GM12878 (cell line): ENCODE results near the gene CCL15. TPM values are rescaled to one million over a fixed set of nuclear protein-coding genes. Genes with fewer than 3 reads are reported as not detected.

Experiments used
- ATAC-seq: fragments of 200-7000 bp; cut with Tn5 transposase; 3 replicates; pipeline ENCODE4 v1.9.1; 2020; ENCODE audit warnings: mild to moderate bottlenecking, moderate library complexity
- BruUV-seq: library from RNA; stranded (reverse); fragments of 400-500 nt; replicated peaks from 2 replicates; lab custom pipeline; 2021; lab: Mats Ljungman, UMichigan
- CTCF ChIA-PET: fragments of 300-600 bp; sonication (Branson Sonifier 250); formaldehyde crosslinking; extraction: SDS; loops from one replicate; lab custom pipeline; 2021; ENCODE audit warnings: inconsistent platforms; lab: Yijun Ruan, JAX
- POLR2A ChIA-PET: fragments of 350-600 bp; formaldehyde crosslinking; extraction: SDS; loops from one replicate; lab custom pipeline; 2021; ENCODE audit warnings: inconsistent platforms; lab: Charles Lee
- RAD21 ChIA-PET: fragments of 300-600 bp; sonication (Branson Sonifier 250); formaldehyde crosslinking; loops from one replicate; lab custom pipeline; 2023; ENCODE audit warnings: antibody characterized with exemption; ENCODE audit not compliant: unreplicated experiment; lab: Charles Lee
- SMC1A ChIA-PET: fragments of 300-600 bp; sonication (Branson Sonifier 250); formaldehyde crosslinking; loops from one replicate; lab custom pipeline; 2023; ENCODE audit not compliant: unreplicated experiment, uncharacterized antibody; lab: Charles Lee
- DNase-seq: peaks from one replicate; pipeline ENCODE4 v3.0.0-alpha.2; 2011; ENCODE audit warnings: low read depth, low spot score
- FAIRE-seq: peaks from 3 replicates; lab custom pipeline; 2011; peaks lifted over from hg19 to GRCh38; lab: Jason Lieb, UNC
- H2AFZ ChIP-seq: 2 replicates; pipeline ENCODE4 v1.6.0; 2011; ENCODE audit warnings: low read depth, low read length, control low read depth; ENCODE audit not compliant: control insufficient read depth
- H3K27ac ChIP-seq: 2 replicates; pipeline ENCODE4 v1.5.1; 2011; ENCODE audit warnings: control low read depth; ENCODE audit not compliant: control insufficient read depth, insufficient read depth
- H3K27me3 ChIP-seq, 2 experiments: replicated peaks in 1 of 2; 2 replicates each; pipeline versions ENCODE4 v1.6.0 to v1.6.1; 2011; ENCODE audit warnings: low read length in 1 of 2; ENCODE audit not compliant: control insufficient read depth in 2 of 2, insufficient read depth in 2 of 2
- H3K36me3 ChIP-seq, 2 experiments: 2 replicates each; pipeline ENCODE4 v1.5.1; 2011; ENCODE audit warnings: low read length in 1 of 2; ENCODE audit not compliant: control insufficient read depth in 2 of 2, insufficient read depth in 2 of 2
- H3K4me1 ChIP-seq: 2 replicates; pipeline ENCODE4 v1.6.1; 2011; ENCODE audit warnings: mild to moderate bottlenecking, low read length, moderate library complexity, mixed read lengths; ENCODE audit not compliant: control insufficient read depth, insufficient read depth
- H3K4me2 ChIP-seq: 2 replicates; pipeline ENCODE4 v1.6.0; 2011; ENCODE audit warnings: control low read depth; ENCODE audit not compliant: control insufficient read depth, insufficient read depth
- H3K4me3 ChIP-seq: fragments of 200-600 bp; sonication (generic); 2 replicates; pipeline ENCODE4 v1.5.1; 2016
- H3K79me2 ChIP-seq: 2 replicates; pipeline ENCODE4 v1.6.0; 2011; ENCODE audit warnings: low read length; ENCODE audit not compliant: control insufficient read depth, insufficient read depth
- H3K9ac ChIP-seq: 2 replicates; pipeline ENCODE4 v1.8.0; 2011; ENCODE audit warnings: low read length, control low read depth, mixed read lengths; ENCODE audit not compliant: control insufficient read depth, insufficient read depth
- H3K9me3 ChIP-seq: replicated peaks from 3 replicates; pipeline ENCODE4 v1.5.1; 2011; ENCODE audit warnings: mild to moderate bottlenecking, low read length; ENCODE audit not compliant: control insufficient read depth, insufficient read depth
- H4K20me1 ChIP-seq: 2 replicates; pipeline ENCODE4 v1.6.0; 2011; ENCODE audit not compliant: control insufficient read depth, insufficient read depth
- NFYB ChIP-seq: IDR thresholded peaks from 2 replicates; pipeline ENCODE4 v1.6.1; 2011; ENCODE audit warnings: low read depth, mild to moderate bottlenecking, low read length, improper control_type of control experiment, moderate library complexity; ENCODE audit not compliant: insufficient read depth
- POLR2AphosphoS2 ChIP-seq: IDR thresholded peaks from 2 replicates; pipeline ENCODE4 v1.6.1; 2011; ENCODE audit warnings: low read depth, mild to moderate bottlenecking, low read length, improper control_type of control experiment, moderate library complexity
- SMC3 ChIP-seq: IDR thresholded peaks from 2 replicates; pipeline ENCODE4 v1.6.1; 2011; ENCODE audit warnings: low read length, improper control_type of control experiment, borderline replicate concordance
- SPI1 ChIP-seq: IDR thresholded peaks from 2 replicates; pipeline ENCODE4 v1.6.1; 2011; ENCODE audit warnings: low read depth, mild to moderate bottlenecking, low read length, moderate library complexity, borderline replicate concordance; ENCODE audit not compliant: insufficient read depth
- WGBS: methylation state at CpG from one replicate; pipeline ENCODE4 v1.1.6; 2016; ENCODE audit warnings: low lambda C conversion rate; ENCODE audit not compliant: insufficient replicate concordance, insufficient coverage; ENCODE audit errors: missing lambda C conversion rate; 5-methylcytosine and 5-hydroxymethylcytosine counted together
- in situ Hi-C: fragments of 300-500 bp; cut with MboI; formaldehyde crosslinking; loops from 9 replicates; pipeline ENCODE4 v1.14.3; 2018; ENCODE audit warnings: mixed read lengths
- intact Hi-C: fragments of 100-400 bp; cut with micrococcal nuclease; formaldehyde crosslinking; loops from one replicate; pipeline ENCODE4 v1.14.2; 2022; ENCODE audit not compliant: unreplicated experiment
- polyA plus RNA-seq, 11 experiments: library from polyadenylated mRNA; depleted of rRNA in 4 of 11; unstranded in 6 of 11; stranded (reverse) in 5 of 11; fragments of >200 nt; fragmentation: Nextera tagmentation in 4 of 11; fragmentation: Illumina TruSeq in 1 of 11; extraction: Ambion mirVana in 4 of 11; extraction: Trizol in 1 of 11; gene quantifications; 1 replicate in 1 of 11; 2 replicates in 10 of 11; pipeline versions ENCODE4 v1.2.1 to v1.2.3, GENCODE V29; 2011 to 2016; ENCODE audit warnings: inconsistent platforms in 2 of 11, missing spikeins in 2 of 11, low read depth in 1 of 11
- total RNA-seq, 4 experiments: library from RNA; depleted of rRNA in 3 of 4; stranded (reverse); fragments of >200 nt in 3 of 4; fragmentation: Illumina TruSeq in 1 of 4; extraction: Trizol in 1 of 4; gene quantifications; 2 replicates each; pipeline versions ENCODE4 v1.2.1 to v1.2.3, GENCODE V29; 2013 to 2021
- TF ChIP-seq, protein P1 (sequence below): fragments of 450-650 bp; IDR thresholded peaks from 2 replicates; pipeline ENCODE4 v1.6.1; 2016; ENCODE audit warnings: mild to moderate bottlenecking, moderate library complexity, borderline replicate concordance

Gene CCL15
- total and polyA plus RNA-seq, 10 of the 15 experiments (the other 5 are each of a cell fraction or from before 2014, with no cell fraction given) = 0.12 TPM; not detected in 9

DNA sequence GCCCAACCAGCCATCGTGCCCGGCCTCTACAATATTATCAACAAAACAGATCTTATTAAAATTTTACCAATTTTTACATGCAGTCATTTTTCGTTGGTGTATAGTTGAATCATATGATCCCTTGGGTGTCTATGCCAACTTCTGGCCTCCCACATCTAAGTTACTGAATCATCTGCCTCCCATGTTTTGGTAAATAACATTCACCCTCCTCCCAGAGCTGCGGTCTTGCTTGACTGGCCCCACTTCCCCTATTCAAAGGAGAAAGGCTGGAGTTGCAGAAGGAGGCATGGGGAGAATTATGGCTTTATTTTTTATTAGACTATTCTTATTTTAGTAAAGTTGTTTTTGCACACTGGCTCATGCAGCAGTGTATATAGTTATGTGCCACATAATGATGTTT, 34.9 kb upstream of the CCL15 start:
- ChIA-PET POLR2A (interaction anchor here (1.0 kb wide), 1 partner anchor 45 kb away, joined by 3 read pairs; no protein-coding TSS in a partner anchor), RAD21 (interaction anchor here (1.2 kb wide), 1 partner anchor 38 kb away, joined by 3 read pairs; no protein-coding TSS in a partner anchor), CTCF (interaction anchor here (2.1 to 3.1 kb wide), 2 partner anchors 61 to 113 kb away, joined by 5 to 13 read pairs; no protein-coding TSS in a partner anchor), SMC1A (interaction anchor here (1.2 to 2.1 kb wide), 5 partner anchors 13 to 67 kb away, joined by 3 to 18 read pairs (median 3); no protein-coding TSS in a partner anchor)
- intact Hi-C loops = no loop called here
- Histone ChIP-seq H3K9me3 (no peaks in the 10 kb centered on the region; the same call in 2 of the 3 replicates), H3K79me2 (no peaks in the 10 kb centered on the region), H4K20me1 (no peaks in the 10 kb centered on the region; the same call in 1 of the 2 replicates), H3K27ac (no peak overlapping the region), H3K9ac (no peak overlapping the region), H3K36me3 (no peaks in the 10 kb centered on the region), H3K4me2 (no peak overlapping the region), H3K4me1 (peaks cover 5% of the 10 kb centered on the region; the same call in 1 of the 2 replicates), H3K27me3 (no peaks in the 10 kb centered on the region), H3K4me3 (no peak overlapping the region), H2AFZ (no peak overlapping the region)
- ATAC-seq (no peak), DNase-seq (no peak), FAIRE-seq (no peak)
- no TSS peak for BruUV-seq
- 44% methylated on average over 4 of the region's 4 CpGs for WGBS
- TF ChIP-seq SPI1 (peak; percentile 59; the same call in 1 of the 2 replicates), SMC3 (no peak), POLR2AphosphoS2 (no peak), NFYB (no peak)
- TF ChIP-seq, protein P1, sequence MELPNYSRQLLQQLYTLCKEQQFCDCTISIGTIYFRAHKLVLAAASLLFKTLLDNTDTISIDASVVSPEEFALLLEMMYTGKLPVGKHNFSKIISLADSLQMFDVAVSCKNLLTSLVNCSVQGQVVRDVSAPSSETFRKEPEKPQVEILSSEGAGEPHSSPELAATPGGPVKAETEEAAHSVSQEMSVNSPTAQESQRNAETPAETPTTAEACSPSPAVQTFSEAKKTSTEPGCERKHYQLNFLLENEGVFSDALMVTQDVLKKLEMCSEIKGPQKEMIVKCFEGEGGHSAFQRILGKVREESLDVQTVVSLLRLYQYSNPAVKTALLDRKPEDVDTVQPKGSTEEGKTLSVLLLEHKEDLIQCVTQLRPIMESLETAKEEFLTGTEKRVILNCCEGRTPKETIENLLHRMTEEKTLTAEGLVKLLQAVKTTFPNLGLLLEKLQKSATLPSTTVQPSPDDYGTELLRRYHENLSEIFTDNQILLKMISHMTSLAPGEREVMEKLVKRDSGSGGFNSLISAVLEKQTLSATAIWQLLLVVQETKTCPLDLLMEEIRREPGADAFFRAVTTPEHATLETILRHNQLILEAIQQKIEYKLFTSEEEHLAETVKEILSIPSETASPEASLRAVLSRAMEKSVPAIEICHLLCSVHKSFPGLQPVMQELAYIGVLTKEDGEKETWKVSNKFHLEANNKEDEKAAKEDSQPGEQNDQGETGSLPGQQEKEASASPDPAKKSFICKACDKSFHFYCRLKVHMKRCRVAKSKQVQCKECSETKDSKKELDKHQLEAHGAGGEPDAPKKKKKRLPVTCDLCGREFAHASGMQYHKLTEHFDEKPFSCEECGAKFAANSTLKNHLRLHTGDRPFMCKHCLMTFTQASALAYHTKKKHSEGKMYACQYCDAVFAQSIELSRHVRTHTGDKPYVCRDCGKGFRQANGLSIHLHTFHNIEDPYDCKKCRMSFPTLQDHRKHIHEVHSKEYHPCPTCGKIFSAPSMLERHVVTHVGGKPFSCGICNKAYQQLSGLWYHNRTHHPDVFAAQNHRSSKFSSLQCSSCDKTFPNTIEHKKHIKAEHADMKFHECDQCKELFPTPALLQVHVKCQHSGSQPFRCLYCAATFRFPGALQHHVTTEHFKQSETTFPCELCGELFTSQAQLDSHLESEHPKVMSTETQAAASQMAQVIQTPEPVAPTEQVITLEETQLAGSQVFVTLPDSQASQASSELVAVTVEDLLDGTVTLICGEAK = no peak
- in situ Hi-C loops = no loop called here
